OCI-LY7 (cell line): ENCODE data around the gene LUC7L2. TPM values are rescaled to one million over a fixed set of nuclear protein-coding genes. Genes with fewer than 3 reads are reported as not detected.

Experiments used
- BruUV-seq: library from RNA; stranded (reverse); fragments of 400-500 nt; replicated peaks from 2 replicates; lab custom pipeline; 2021; lab: Mats Ljungman, UMichigan
- CTCF ChIA-PET: fragments of 300-600 bp; sonication (Branson Sonifier 250); formaldehyde crosslinking; loops from one replicate; lab custom pipeline; 2022; ENCODE audit warnings: antibody characterized with exemption; ENCODE audit not compliant: unreplicated experiment; lab: Charles Lee
- POLR2A ChIA-PET: fragments of 300-600 bp; sonication (Branson Sonifier 250); formaldehyde crosslinking; loops from one replicate; lab custom pipeline; 2022; ENCODE audit warnings: antibody characterized with exemption; lab: Charles Lee
- DNase-seq: peaks from one replicate; pipeline ENCODE4 v3.0.0-alpha.2; 2015; ENCODE audit warnings: low spot score
- H2AFZ ChIP-seq: fragments of 200-600 bp; sonication (generic), shearing (Covaris generic); 2 replicates; pipeline ENCODE4 v1.6.1; 2014; ENCODE audit warnings: mild to moderate bottlenecking, antibody characterized with exemption, low read length, moderate library complexity
- H3K27ac ChIP-seq: fragments of 200-600 bp; sonication (generic); 2 replicates; pipeline ENCODE4 v1.5.1; 2014; ENCODE audit warnings: mixed run types, low read depth, mild to moderate bottlenecking, moderate library complexity, low read length, inconsistent platforms; ENCODE audit not compliant: poor library complexity, severe bottlenecking
- H3K36me3 ChIP-seq: fragments of 200-600 bp; sonication (generic); 2 replicates; pipeline ENCODE4 v1.6.1; 2014; ENCODE audit warnings: mild to moderate bottlenecking, antibody characterized with exemption, low read length, moderate library complexity, mixed read lengths; ENCODE audit not compliant: insufficient read depth
- H3K4me1 ChIP-seq: fragments of 200-600 bp; sonication (generic); 2 replicates; pipeline ENCODE4 v1.5.1; 2014; ENCODE audit warnings: mild to moderate bottlenecking, low read length; ENCODE audit not compliant: insufficient read depth, poor library complexity, severe bottlenecking
- H3K4me2 ChIP-seq: fragments of 200-600 bp; sonication (generic); 2 replicates; pipeline ENCODE4 v1.6.1; 2014; ENCODE audit warnings: mild to moderate bottlenecking, low read length
- H3K4me3 ChIP-seq: fragments of 200-600 bp; sonication (generic); 2 replicates; pipeline ENCODE4 v1.5.1; 2014; ENCODE audit warnings: mild to moderate bottlenecking, low read depth, low read length; ENCODE audit not compliant: poor library complexity, severe bottlenecking
- H3K79me2 ChIP-seq: fragments of 200-600 bp; sonication (generic); 2 replicates; pipeline ENCODE4 v1.6.1; 2016; ENCODE audit warnings: low read depth, mild to moderate bottlenecking, low read length, moderate library complexity, mixed read lengths; ENCODE audit not compliant: insufficient read depth
- H3K9me2 ChIP-seq: fragments of 200-600 bp; sonication (generic); 2 replicates; pipeline ENCODE4 v1.6.1; 2016; ENCODE audit warnings: mild to moderate bottlenecking, low read length, mixed read lengths; ENCODE audit not compliant: insufficient read depth
- H3K9me3 ChIP-seq: fragments of 200-600 bp; sonication (generic); 2 replicates; pipeline ENCODE4 v1.6.1; 2014; ENCODE audit warnings: mild to moderate bottlenecking, mixed run types, low read length, mixed read lengths
- H4K20me1 ChIP-seq: fragments of 200-600 bp; sonication (generic); 2 replicates; pipeline ENCODE4 v1.6.1; 2014; ENCODE audit warnings: mild to moderate bottlenecking, antibody characterized with exemption, low read length, moderate library complexity, mixed read lengths; ENCODE audit not compliant: insufficient read depth
- EZH2phosphoT487 ChIP-seq: fragments of 200-600 bp; sonication (generic); IDR thresholded peaks from 2 replicates; pipeline ENCODE4 v1.6.1; 2018; ENCODE audit warnings: low read depth, borderline replicate concordance, mild to moderate bottlenecking, mixed run types, antibody characterized with exemption, low read length, moderate library complexity, mixed read lengths
- intact Hi-C: fragments of 100-400 bp; cut with micrococcal nuclease; formaldehyde crosslinking; loops from one replicate; pipeline ENCODE4 v1.10.0; 2022; ENCODE audit not compliant: unreplicated experiment
- total RNA-seq, 2 experiments: library from RNA; depleted of rRNA in 1 of 2; stranded (reverse); fragments of >200 nt in 1 of 2; shearing (Covaris generic) in 1 of 2; gene quantifications; 2 replicates each; pipeline ENCODE4 v1.2.3, GENCODE V29; 2014 to 2022
- TF ChIP-seq, protein P1 (sequence below): fragments of 200-600 bp; sonication (generic); conservative IDR thresholded peaks from 2 replicates; pipeline ENCODE4 v1.5.1; 2014; ENCODE audit warnings: mild to moderate bottlenecking, antibody characterized with exemption, low read length, moderate library complexity, mixed read lengths

The LUC7L2 gene
- total RNA-seq, 2 experiments from 2014 or later, result 79.6 to 143 TPM

DNA sequence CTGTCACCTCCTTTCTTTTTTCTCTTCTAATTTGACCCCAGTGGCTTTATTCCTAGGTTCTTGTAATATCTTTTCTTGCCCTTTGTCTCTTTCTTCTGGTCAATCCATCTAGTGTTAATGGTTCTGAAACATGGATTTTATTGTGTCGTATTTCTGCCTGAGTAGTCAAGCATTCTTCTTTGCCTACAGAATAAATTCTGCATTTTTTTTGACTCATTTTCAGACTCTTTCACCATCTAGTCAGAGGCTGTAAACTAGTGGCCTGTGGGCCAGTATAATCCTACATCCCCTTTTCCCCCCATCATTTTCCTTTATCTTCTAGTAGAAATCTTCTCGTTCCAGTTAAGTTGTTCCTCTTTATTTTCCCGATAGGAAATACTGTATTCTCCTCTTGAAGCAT, 29.4 kb downstream of the LUC7L2 start:
- ChIA-PET CTCF (interaction anchor here (0.6 kb wide), 1 partner anchor 32 kb away, joined by 3 read pairs; no protein-coding TSS in a partner anchor), POLR2A (interaction anchor here (0.7 to 2.1 kb wide), 3 partner anchors 16 to 27 kb away, joined by 3 to 8 read pairs (median 5); no protein-coding TSS in a partner anchor)
- Histone ChIP-seq H3K36me3 (peaks cover 94% of the 10 kb centered on the region), H3K4me2 (no peak overlapping the region), H3K9me3 (no peaks in the 10 kb centered on the region), H3K4me1 (no peaks in the 10 kb centered on the region), H3K9me2 (no peaks in the 10 kb centered on the region), H3K4me3 (no peak overlapping the region), H2AFZ (no peak overlapping the region), H4K20me1 (peaks cover 11% of the 10 kb centered on the region), H3K27ac (no peak overlapping the region), H3K79me2 (peaks cover 91% of the 10 kb centered on the region)
- intact Hi-C loops, result no loop called here
- TF ChIP-seq, protein P1, sequence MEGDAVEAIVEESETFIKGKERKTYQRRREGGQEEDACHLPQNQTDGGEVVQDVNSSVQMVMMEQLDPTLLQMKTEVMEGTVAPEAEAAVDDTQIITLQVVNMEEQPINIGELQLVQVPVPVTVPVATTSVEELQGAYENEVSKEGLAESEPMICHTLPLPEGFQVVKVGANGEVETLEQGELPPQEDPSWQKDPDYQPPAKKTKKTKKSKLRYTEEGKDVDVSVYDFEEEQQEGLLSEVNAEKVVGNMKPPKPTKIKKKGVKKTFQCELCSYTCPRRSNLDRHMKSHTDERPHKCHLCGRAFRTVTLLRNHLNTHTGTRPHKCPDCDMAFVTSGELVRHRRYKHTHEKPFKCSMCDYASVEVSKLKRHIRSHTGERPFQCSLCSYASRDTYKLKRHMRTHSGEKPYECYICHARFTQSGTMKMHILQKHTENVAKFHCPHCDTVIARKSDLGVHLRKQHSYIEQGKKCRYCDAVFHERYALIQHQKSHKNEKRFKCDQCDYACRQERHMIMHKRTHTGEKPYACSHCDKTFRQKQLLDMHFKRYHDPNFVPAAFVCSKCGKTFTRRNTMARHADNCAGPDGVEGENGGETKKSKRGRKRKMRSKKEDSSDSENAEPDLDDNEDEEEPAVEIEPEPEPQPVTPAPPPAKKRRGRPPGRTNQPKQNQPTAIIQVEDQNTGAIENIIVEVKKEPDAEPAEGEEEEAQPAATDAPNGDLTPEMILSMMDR, result no peak
- TF ChIP-seq EZH2phosphoT487, result no peak
- BruUV-seq, result no TSS peak
- DNase-seq, result no peak

DNA sequence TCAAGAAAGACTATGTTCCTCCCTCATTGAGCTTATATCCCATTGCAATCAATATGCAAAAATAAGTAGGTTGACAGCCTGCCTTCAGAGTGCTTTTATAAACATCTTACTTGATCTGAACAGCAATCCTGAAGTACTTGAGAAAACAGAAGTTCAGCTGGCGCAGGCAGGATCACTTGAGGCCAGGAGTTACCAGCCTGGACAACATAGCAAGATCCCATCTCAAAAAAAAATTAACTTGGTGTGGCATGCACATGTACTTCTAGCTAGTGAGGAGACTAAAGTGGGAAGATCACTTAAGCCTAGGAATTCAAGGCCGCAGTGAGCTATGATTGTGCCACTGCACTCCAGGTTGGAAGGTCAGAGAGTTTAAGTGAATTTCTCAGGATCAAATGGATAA, 30.1 kb downstream of the LUC7L2 start:
- intact Hi-C loops, result no loop called here
- Histone ChIP-seq H4K20me1 (peaks cover 5% of the 10 kb centered on the region), H3K27ac (no peak overlapping the region), H2AFZ (no peak overlapping the region), H3K9me2 (no peaks in the 10 kb centered on the region), H3K79me2 (peaks cover 91% of the 10 kb centered on the region), H3K36me3 (peaks cover 94% of the 10 kb centered on the region), H3K4me1 (no peaks in the 10 kb centered on the region), H3K4me2 (no peak overlapping the region), H3K9me3 (no peaks in the 10 kb centered on the region), H3K4me3 (no peak overlapping the region)
- no peak for TF ChIP-seq EZH2phosphoT487
- TF ChIP-seq, protein P1, result no peak
- POLR2A ChIA-PET, result interaction anchor here (2.1 kb wide), 1 partner anchor 16 kb away, joined by 8 read pairs; no protein-coding TSS in a partner anchor
- BruUV-seq, result no TSS peak
- DNase-seq, result no peak
- CTCF ChIA-PET, result no interaction called here

DNA sequence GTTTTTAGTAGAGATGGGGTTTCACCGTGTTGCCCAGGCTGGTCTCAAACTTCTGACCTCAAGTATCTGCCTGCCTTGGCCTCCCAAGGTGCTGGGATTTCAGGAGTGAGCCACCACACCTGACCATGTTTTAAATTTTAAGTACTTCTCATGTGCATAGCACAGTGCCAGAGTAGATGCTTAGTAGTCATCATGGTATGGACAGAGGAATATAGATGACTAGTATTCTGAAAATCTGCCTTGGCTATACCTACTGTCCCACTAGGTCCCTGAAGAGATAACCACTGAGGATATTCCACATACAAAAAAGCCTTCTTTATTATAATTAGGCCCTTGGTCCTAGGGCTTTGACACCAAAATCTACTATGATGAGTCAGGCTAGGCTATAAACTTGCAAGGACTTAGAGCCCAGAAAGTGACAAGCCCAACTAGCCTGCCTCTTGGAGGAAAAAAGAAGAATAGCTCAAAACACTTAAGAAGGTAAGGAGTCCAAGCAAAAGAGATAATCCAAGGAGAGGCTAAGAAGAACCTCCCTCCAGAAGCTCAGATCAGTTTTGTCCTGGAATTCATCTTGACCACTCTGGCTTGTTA, 34.0 kb downstream of the LUC7L2 start:
- TF ChIP-seq, protein P1, result no peak
- TF ChIP-seq EZH2phosphoT487, result no peak
- BruUV-seq, result no TSS peak
- Histone ChIP-seq H3K4me1 (no peaks in the 10 kb centered on the region), H3K36me3 (peaks cover 96% of the 10 kb centered on the region), H3K27ac (no peak overlapping the region), H3K79me2 (peaks cover 94% of the 10 kb centered on the region), H3K4me2 (no peak overlapping the region), H3K9me2 (no peaks in the 10 kb centered on the region), H3K4me3 (no peak overlapping the region), H4K20me1 (peaks cover 4% of the 10 kb centered on the region; the same call in 1 of the 2 replicates), H2AFZ (no peak overlapping the region), H3K9me3 (no peaks in the 10 kb centered on the region)
- DNase-seq, result no peak
- ChIA-PET POLR2A (interaction anchor here (0.8 to 1.9 kb wide), 3 partner anchors 12 to 18 kb away, joined by 3 to 11 read pairs (median 6); no protein-coding TSS in a partner anchor), CTCF (no interaction called here)
- intact Hi-C loops, result no loop called here
